ENCODE measurements around the gene SLC9A3. TPM values are rescaled to one million over a fixed set of nuclear protein-coding genes. Genes with fewer than 3 reads are reported as not detected.

SLC9A3 gene
- total RNA-seq, 6 donors from 2014 or later, result 1.0 to 4.1 (median 1.9) TPM

DNA sequence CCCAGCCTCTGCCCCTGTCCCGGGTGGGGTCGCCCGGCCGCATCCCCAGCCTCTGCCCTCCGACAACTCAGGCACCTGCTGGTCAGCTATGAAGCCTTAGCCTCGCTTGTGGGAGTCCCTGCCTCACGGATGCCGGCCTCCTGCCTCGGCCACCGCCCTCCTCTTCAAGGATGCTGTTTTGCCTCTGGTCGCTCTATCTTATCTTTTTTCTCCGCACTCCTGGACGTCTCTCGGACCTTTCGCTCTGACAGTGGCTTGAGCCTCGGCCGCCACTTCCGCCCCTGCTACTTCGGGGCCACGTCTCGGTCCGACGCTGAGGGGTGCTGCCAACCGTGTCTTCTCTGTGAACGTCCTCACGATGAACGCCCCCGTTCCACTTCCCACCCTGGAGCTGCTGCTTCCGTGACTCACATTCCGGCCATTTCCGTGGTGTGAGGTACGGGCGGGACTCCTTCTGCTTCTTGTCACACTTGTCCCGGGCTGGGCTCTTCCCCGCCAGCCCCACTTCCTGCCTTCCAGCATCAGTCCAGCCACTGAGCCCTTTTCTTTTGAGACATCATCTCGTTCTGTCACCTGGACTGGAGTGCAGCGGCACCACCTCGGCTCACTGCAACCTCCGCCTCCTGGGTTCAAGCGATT, 26.3 kb downstream of the SLC9A3 start:
- DNase-seq (peak in 1 of 2 donors; percentile 60), ATAC-seq (ENCODE audit: low FRiP score in 2 of 2) (no peak)
- H3K4me3 ChIP-seq, result no peak overlapping the region
- no peak overlapping the region for H3K27ac ChIP-seq
- no peaks in the 10 kb centered on the region for H3K36me3 ChIP-seq
- WGBS, 2 donors, result 73 to 80% methylated on average over 35 to 40 of the region's 40 CpGs
- H3K4me1 ChIP-seq, result peaks cover 0 to 5% (median 0%) of the 10 kb centered on the region in 4 donors
- TF ChIP-seq, protein P1, sequence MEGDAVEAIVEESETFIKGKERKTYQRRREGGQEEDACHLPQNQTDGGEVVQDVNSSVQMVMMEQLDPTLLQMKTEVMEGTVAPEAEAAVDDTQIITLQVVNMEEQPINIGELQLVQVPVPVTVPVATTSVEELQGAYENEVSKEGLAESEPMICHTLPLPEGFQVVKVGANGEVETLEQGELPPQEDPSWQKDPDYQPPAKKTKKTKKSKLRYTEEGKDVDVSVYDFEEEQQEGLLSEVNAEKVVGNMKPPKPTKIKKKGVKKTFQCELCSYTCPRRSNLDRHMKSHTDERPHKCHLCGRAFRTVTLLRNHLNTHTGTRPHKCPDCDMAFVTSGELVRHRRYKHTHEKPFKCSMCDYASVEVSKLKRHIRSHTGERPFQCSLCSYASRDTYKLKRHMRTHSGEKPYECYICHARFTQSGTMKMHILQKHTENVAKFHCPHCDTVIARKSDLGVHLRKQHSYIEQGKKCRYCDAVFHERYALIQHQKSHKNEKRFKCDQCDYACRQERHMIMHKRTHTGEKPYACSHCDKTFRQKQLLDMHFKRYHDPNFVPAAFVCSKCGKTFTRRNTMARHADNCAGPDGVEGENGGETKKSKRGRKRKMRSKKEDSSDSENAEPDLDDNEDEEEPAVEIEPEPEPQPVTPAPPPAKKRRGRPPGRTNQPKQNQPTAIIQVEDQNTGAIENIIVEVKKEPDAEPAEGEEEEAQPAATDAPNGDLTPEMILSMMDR (IDR thresholded peaks at IDR 0.05), result no peak
- TF ChIP-seq POLR2AphosphoS5 (IDR thresholded peaks at IDR 0.05), result no peak
- TF ChIP-seq POLR2A (IDR thresholded peaks at IDR 0.05), result no peak
- no peak for TF ChIP-seq EP300 (IDR thresholded peaks at IDR 0.05)
- no peaks in the 10 kb centered on the region for H3K9me3 ChIP-seq
- H3K27me3 ChIP-seq, result peaks cover 0 to 6% (median 1%) of the 10 kb centered on the region in 4 donors

- Histone ChIP-seq H3K9me3 (no peaks in the 10 kb centered on the region), H3K27ac (no peak overlapping the region), H3K4me3 (no peak overlapping the region), H3K4me1 (peaks cover 0 to 5% (median 0%) of the 10 kb centered on the region in 4 donors), H3K27me3 (peaks cover 0 to 6% (median 3%) of the 10 kb centered on the region in 4 donors), H3K36me3 (no peaks in the 10 kb centered on the region)
- TF ChIP-seq EP300 (IDR thresholded peaks at IDR 0.05) (no peak), POLR2AphosphoS5 (IDR thresholded peaks at IDR 0.05) (no peak), POLR2A (IDR thresholded peaks at IDR 0.05) (no peak)
- TF ChIP-seq, protein P1 (IDR thresholded peaks at IDR 0.05), result no peak
- 73 to 76% methylated on average over 15 to 22 of the region's 22 CpGs for WGBS, 2 donors
- ATAC-seq (ENCODE audit: low FRiP score in 2 of 2) (no peak), DNase-seq (peak in 1 of 2 donors; percentile 71)
Observed at GRCh38 chr5:497090-497700, 27.1 kb downstream of the SLC9A3 start.

DNA sequence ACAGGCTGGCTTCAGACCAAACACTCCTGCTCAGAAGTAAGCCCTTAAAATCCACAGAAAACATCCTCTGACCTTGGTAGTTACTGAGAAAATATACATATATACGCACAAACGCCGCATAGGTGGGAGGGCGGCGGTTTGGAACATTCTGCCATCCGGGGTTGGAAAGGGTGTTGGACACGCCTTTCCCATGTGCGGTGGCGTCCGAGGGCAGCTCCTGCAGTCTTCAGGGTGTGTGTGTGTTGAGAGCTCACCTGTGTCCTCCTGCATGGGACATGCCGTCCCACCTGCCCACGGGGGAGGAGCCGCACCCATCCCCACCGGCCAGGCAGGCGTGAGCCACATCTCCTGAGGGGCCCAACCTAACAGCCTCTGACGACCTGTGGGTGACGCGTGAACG, 28.2 kb downstream of the SLC9A3 start:
- ATAC-seq (ENCODE audit: low FRiP score in 2 of 2) (no peak), DNase-seq (no peak)
- Histone ChIP-seq H3K4me3 (no peak overlapping the region), H3K4me1 (no peaks in the 10 kb centered on the region), H3K9me3 (no peaks in the 10 kb centered on the region), H3K27me3 (peaks cover 0 to 6% (median 3%) of the 10 kb centered on the region in 4 donors), H3K27ac (no peak overlapping the region), H3K36me3 (no peaks in the 10 kb centered on the region)
- TF ChIP-seq POLR2AphosphoS5 (IDR thresholded peaks at IDR 0.05) (no peak), EP300 (IDR thresholded peaks at IDR 0.05) (no peak), POLR2A (IDR thresholded peaks at IDR 0.05) (no peak)
- TF ChIP-seq, protein P1 (IDR thresholded peaks at IDR 0.05), result no peak
- 51 to 62% methylated on average over 15 to 18 of the region's 19 CpGs for WGBS, 2 donors

- Histone ChIP-seq H3K4me3 (no peak overlapping the region), H3K4me1 (no peaks in the 10 kb centered on the region), H3K27ac (no peak overlapping the region), H3K27me3 (peaks cover 0 to 6% (median 3%) of the 10 kb centered on the region in 4 donors), H3K36me3 (no peaks in the 10 kb centered on the region), H3K9me3 (no peaks in the 10 kb centered on the region)
- ATAC-seq (ENCODE audit: low FRiP score in 2 of 2), result no peak
- peak in 1 of 2 donors; percentile 85 for DNase-seq
- 89 to 92% methylated on average over 35 to 37 of the region's 38 CpGs for WGBS, 2 donors
- no peak for TF ChIP-seq EP300 (IDR thresholded peaks at IDR 0.05)
Observed at GRCh38 chr5:494667-495255, 29.5 kb downstream of the SLC9A3 start.

GRCh38 chr5:493758-494157, 30.5 kb downstream of the SLC9A3 start:
- ATAC-seq (ENCODE audit: low FRiP score in 2 of 2) (no peak), DNase-seq (peak in 1 of 2 donors; percentile 62)
- Histone ChIP-seq H3K9me3 (no peaks in the 10 kb centered on the region), H3K27ac (no peak overlapping the region), H3K36me3 (no peaks in the 10 kb centered on the region), H3K4me1 (no peaks in the 10 kb centered on the region), H3K4me3 (no peak overlapping the region), H3K27me3 (peaks cover 0 to 6% (median 2%) of the 10 kb centered on the region in 4 donors)
- WGBS, 2 donors, result 65 to 76% methylated on average over 9 to 10 of the region's 13 CpGs
- TF ChIP-seq EP300 (IDR thresholded peaks at IDR 0.05), result no peak
- no peak for TF ChIP-seq POLR2A (IDR thresholded peaks at IDR 0.05)
- TF ChIP-seq POLR2AphosphoS5 (IDR thresholded peaks at IDR 0.05), result no peak
- TF ChIP-seq, protein P1 (IDR thresholded peaks at IDR 0.05), result no peak
